NCI-H2196 treated with DMSO at 0.1 percent for 48 hours (cell line): ENCODE measurements around the gene LSM2.
"Not testable (repeated sequence)": the region's sequence is repeated elsewhere in the genome, so short reads cannot be mapped to it uniquely, and the experiment has no call there.

Experiments used
- DNase-seq: peaks from one replicate; lab custom pipeline; 2025; ENCODE audit not compliant: unreplicated experiment; lab: John Stamatoyannopoulos, UW

LSM2 gene

DNA sequence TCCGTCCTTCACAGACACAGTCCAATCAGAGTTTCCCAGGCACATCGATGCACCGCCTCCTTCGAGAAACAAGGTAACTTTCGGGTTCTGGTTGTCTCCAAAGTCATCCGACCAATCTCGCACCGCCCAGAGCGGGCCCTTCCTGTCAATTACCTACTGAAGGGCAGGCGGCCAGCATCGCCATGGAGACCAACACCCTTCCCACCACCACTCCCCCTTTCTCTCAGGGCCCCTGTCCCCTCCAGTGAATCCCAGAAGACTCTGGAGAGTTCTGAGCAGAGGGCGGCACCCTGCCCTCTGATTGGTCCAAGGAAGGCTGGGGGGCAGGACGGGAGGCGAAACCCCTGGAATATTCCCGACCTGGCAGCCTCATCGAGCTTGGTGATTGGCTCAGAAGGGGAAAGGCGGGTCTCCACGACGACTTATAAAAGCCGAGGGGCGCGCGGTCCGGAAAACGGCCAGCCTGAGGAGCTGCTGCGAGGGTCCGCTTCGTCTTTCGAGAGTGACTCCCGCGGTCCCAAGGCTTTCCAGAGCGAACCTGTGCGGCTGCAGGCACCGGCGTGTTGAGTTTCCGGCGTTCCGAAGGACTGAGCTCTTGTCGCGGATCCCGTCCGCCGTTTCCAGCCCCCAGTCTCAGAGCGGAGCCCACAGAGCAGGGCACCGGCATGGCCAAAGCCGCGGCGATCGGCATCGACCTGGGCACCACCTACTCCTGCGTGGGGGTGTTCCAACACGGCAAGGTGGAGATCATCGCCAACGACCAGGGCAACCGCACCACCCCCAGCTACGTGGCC lies 20.7 kb upstream of the LSM2 start, which contains the start of gene HSPA1B:
TSS of gene HSPA1B (plus strand) at position 453 of the 794 bp plus-strand sequence. CDS start at position 666, 213 bp downstream.
- DNase-seq = peak; percentile 99

DNA sequence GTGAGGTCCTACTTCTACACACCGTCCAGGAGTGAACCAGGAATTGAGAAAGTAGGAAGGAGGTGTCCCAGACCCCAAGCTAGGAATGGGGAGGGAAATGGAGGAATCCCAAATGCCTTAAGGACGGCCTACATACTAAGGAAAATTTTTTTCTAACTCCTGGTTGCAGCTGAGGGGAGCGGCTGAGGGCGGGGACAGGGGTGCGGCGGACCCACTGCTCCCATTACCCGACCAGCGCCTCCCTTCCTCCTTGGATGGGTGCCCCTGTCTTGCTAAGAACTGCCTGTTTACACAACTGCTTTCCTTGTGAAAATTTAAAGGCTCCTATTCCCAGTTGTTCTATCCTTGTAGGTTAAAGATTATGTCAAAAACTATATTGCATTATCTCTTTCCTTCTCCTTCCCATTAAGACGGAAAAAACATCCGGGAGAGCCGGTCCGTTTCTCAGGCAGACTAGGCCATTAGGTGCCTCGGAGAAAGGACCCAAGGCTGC lies 20.1 kb upstream of the LSM2 start:
- DNase-seq = no peak

DNA sequence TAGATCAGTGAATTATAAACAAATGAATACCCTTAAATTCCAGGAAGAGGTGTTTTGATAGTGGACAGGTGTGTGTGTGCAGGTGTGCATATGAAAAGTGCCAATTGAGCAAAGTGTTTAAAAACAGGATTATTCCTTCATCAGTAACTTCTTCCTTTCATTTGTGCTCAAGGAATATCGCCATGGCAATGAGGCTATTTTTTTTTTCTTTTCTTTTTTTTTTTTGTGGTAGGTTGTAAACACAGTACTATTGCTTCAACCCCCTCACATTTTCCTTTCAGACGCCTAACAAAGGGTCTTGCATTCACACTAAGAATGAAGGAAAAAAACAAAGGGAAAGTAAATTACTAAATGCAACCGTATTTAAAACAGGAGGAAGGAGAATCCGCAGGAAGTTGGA lies 18.8 kb upstream of the LSM2 start:
- no peak for DNase-seq

DNA sequence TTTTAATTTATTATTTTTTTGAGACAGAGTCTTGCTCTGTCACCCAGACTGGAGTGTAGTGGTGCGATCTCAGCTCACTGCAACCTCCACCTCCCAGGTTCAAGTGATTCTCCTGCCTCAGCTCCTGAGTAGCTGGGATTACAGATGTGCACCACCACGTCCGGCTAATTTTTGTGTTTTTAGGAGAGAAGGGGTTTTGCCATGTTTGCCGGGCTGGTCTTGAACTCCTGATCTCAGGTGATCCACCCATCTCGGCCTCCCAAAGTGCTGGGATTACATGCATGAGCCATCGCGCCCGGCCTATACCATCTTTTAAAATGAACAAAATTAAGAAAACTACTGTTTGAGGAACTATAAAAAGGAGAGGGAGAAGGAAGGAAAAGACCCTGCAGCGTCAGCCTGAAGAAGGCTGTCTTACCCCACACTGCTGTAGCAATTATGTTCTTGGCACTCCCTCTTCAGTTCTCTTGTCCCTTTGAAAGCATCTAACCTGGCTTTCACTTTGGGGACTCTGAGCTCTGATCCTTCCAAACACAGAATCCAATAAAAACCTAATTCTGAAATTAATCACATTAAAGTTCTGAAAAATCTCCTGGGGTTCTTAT lies 16.9 kb upstream of the LSM2 start:
- not testable (repeated sequence) for DNase-seq

DNA sequence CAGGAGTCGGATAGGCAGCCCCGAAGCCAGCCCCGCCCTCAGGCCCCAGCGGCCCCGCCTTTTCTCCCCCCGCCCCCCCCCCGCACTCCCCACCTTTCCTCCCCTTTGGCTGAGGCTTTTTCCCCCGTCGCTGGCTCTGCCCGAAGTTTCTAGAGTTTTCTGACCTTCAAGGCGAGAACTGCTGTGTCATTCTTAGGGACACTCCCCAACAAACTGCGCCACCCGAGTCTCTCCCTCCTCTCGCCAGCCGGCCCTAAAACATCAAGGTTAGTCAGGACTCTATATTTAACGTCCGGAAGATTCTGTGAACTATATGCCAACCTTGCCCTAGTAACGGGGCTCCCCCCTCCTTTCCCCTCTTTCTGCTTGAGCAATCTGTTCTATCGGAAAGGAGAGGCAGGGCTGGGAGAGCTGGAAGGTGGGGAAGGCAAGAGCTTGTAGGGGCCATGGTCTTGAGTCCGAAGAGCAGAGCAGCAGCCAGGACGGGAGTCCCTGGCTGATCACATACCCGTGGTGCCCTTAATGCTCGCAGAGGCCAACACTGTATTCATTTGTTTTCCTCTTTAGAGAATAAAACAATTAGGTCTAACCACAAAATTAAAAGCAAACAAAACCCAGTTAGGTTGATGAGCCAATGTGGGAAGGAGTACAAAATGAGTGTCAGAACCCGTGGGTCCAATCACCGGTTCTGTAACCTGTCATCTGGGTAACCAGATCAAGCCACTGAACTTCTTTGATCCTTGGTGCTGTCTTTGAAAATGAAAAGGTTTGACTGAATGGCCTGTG lies 15.5 kb upstream of the LSM2 start:
- DNase-seq = peak; percentile 47

DNA sequence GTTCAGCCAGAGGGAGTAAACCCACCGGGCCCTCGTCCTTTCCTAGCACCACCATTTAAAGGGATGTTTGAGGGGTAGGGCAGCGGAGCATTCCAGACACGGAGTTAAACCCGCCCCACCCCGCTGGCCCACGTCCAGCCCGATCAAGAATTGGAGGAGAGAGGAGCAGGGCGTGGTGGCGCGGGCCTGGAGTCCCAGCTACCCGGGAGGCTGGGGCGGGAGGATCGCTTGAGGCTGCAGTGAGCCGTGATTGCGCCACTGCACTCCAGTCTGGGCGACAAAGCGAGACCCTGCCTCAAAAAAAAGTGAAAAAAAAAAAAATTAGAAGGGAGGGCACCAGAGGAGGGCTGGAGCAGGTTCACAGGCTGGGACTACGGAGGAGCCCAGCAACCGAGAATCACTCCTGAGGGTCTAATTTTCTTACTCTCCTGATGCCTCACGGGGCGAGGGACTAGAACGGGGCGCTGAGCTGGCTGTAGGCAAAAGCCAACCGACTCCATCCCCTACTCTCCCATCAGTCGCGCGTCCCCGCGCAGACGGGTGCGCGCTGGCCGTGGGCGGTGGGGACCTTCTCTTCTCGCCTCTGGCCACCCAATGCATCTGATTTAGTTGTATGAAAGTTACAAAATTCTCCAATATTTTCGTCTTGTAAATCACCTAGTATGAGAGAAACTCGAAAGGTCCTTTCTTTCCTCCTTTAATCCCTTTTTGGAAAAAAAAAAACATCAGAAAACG lies 14.7 kb upstream of the LSM2 start:
- no peak for DNase-seq

DNA sequence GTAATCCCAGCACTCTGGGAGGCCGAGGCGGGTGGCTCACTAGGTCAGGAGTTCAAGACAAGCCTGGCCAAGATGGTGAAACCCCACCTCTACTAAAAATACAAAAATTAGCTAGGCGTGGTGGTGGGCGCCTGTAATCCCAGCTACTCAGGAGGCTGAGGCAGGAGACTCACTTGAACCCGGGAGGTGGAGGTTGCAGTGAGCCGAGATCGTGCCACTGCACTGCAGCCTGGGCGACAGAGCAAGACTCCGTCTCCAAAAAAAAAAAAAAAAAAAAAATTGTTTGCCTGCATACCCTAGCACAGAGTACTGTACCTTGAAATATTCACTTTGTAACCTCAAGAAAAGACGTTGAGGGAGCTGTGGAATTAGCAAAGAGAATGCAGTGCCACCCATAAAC lies 13.6 kb upstream of the LSM2 start:
- DNase-seq = not testable (repeated sequence)

DNA sequence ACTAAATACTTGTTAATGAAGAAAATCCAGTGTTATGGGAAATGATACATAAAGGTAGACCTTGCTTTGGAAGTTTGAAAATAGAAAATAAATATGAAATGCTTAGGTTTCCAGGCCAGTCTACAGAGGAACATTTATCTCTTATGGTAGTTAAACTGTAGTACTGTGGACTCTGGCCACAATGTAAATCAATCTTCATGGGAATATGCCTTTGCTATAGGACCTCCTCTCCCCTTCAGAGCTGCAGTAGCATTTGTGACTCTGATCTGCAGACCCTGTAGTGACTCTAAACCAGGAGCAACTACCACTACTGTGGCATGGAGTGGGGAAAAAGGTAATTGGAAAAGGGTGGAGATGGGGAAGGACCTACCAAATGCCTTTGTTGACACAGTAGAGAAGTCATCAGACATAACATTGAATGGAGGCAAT lies 13.1 kb upstream of the LSM2 start:
- DNase-seq = no peak

DNA sequence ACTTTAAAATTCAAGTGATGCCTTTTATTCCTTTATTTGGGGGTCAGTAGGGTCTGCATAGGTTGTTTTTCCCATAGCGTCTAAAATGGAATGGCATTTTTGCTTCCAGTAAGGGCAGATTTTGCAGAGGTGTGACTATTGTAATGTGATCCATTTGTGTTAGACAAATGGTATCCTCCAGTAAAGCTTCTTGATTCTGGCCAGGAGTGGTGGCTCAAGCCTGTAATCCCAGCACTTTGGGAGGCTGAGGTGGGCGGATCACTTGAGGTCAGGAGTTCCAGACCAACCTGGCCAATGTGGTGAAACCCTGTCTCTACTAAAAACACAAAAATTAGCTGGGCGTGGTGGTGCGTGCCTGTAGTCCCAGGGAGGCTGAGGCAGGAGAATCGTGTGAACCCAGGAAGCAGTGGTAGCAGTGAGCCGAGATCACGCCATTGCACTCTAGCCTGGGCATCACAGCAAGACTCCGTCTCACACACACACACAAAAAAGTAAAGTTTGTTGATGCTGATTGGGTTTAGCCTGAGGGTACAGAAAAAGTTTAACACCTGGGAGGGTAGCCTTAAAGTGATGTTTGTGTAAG lies 11.3 kb upstream of the LSM2 start:
- DNase-seq = not testable (repeated sequence)

DNA sequence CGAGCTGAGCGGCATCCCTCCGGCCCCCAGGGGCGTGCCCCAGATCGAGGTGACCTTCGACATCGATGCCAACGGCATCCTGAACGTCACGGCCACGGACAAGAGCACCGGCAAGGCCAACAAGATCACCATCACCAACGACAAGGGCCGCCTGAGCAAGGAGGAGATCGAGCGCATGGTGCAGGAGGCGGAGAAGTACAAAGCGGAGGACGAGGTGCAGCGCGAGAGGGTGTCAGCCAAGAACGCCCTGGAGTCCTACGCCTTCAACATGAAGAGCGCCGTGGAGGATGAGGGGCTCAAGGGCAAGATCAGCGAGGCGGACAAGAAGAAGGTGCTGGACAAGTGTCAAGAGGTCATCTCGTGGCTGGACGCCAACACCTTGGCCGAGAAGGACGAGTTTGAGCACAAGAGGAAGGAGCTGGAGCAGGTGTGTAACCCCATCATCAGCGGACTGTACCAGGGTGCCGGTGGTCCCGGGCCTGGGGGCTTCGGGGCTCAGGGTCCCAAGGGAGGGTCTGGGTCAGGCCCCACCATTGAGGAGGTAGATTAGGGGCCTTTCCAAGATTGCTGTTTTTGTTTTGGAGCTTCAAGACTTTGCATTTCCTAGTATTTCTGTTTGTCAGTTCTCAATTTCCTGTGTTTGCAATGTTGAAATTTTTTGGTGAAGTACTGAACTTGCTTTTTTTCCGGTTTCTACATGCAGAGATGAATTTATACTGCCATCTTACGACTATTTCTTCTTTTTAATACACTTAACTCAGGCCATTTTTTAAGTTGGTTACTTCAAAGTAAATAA lies 10.6 kb upstream of the LSM2 start:
- DNase-seq = not testable (repeated sequence)

DNA sequence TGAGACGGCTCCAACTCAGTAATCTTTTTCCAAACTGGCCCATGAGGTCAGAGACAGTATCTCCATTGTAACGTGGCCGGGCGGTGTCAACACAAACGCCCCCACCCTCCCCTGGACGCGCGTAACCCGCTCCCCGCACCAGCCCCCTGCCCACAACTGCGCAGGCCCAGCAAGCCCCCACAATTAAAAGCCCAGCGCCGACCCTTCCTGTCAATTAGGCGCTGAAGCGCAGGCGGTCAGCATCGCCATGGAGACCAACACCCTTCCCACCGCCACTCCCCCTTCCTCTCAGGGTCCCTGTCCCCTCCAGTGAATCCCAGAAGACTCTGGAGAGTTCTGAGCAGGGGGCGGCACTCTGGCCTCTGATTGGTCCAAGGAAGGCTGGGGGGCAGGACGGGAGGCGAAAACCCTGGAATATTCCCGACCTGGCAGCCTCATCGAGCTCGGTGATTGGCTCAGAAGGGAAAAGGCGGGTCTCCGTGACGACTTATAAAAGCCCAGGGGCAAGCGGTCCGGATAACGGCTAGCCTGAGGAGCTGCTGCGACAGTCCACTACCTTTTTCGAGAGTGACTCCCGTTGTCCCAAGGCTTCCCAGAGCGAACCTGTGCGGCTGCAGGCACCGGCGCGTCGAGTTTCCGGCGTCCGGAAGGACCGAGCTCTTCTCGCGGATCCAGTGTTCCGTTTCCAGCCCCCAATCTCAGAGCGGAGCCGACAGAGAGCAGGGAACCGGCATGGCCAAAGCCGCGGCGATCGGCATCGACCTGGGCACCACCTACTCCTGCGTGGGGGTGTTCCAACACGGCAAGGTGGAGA lies 8.5 kb upstream of the LSM2 start, which contains the start of the genes HSPA1A and HSPA1L:
TSS of gene HSPA1A (plus strand) at position 519 of the 814 bp plus-strand sequence. CDS start at position 733, 214 bp downstream.
TSS of gene HSPA1L (minus strand) at position 259 of the 814 bp plus-strand sequence. CDS start 3,311 bp downstream, outside the sequence.
- DNase-seq = peak; percentile 94

DNA sequence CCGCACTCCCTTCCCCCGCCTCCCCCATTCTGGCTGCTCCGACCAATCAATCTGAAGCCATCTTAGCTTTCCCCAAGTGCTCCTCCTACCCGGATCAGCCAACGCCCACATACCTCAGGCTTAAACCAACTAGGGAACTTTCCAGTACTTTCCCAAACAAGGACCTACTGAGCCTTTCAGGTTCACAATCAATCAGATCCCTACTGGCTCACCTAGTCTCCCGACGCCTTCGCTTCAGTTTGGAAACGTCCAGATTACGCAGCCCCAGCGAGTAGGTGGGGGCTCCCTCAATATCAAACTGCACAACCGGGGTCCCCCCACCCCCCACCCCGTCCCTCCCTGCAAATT lies 7.9 kb upstream of the LSM2 start:
- peak; percentile 97 for DNase-seq

DNA sequence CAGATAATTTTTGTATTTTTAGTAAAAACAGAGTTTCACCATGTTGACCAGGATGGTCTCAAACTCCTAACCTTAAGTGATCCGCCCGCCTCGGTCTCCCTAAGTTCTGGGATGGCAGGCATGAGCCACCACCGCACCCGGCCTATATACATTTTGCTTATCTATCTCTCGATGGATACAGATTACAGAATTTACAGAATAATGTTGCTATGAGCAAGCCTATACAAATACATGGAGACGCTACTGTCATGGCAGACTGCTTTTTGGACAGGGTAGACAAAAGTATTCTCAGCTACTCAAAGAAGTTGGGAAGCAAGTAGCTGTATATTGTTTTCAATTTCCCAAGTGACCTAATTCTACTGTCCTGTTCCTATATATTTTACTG lies 6.7 kb upstream of the LSM2 start:
- no peak for DNase-seq

DNA sequence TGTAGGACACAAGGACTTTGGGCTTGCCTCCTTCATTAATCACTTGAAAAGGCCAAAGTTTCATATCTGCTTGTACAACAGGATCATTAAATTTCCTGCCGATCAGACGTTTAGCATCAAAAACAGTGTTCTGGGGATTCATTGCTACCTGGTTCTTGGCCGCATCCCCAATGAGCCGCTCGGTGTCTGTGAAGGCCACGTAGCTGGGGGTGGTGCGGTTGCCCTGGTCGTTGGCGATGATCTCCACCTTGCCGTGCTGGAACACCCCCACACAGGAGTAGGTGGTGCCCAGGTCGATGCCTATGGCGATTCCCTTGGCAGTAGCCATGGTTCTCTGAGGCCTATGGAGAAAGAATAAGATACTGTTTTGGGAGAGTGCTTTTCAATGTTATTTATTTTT lies 4.9 kb upstream of the LSM2 start:
- DNase-seq = no peak

DNA sequence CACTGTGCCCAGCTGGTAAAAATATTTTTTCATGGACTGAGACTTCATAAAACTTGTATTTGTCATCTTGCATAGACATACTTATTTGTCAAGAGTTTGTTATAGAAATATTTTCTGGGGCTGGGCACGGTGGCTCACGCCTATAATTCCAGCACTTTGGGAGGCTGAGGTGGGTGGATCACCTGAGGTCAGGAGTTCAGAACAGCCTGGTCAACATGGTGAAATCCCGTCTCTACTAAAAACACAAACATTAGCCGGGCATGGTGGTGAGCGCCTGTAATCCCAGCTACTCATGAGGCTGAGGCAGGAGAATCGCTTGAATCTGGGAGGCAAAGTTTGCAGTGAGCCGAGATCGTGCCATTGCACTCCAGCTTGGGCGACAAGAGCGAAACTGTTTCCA lies 1.8 kb upstream of the LSM2 start:
- DNase-seq = not testable (repeated sequence)

DNA sequence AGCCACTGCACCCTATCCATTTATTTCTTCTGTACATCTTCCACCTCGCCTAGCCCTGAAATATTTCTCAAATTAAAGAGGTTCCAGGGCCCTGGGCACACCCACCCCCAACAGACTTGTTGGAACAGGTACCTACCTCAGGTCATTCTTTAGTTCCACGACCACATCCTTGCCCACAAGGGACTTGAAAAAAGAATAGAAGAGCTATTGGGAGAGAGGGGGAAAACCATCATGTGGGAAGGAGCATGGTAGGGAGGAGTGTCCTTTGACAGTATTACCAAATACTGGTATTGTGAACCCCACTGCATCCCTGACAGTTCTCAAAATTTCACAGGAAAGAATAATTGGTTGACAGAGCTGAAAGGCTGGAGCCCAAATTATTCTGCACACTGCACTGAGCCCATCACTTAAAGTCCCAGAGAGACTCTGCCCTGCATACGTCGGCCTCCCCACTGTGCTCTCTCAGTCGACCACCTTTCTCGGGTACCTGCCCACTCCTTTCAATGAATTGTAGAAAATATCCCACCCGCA lies 762 bp downstream of the LSM2 start:
- DNase-seq = no peak

DNA sequence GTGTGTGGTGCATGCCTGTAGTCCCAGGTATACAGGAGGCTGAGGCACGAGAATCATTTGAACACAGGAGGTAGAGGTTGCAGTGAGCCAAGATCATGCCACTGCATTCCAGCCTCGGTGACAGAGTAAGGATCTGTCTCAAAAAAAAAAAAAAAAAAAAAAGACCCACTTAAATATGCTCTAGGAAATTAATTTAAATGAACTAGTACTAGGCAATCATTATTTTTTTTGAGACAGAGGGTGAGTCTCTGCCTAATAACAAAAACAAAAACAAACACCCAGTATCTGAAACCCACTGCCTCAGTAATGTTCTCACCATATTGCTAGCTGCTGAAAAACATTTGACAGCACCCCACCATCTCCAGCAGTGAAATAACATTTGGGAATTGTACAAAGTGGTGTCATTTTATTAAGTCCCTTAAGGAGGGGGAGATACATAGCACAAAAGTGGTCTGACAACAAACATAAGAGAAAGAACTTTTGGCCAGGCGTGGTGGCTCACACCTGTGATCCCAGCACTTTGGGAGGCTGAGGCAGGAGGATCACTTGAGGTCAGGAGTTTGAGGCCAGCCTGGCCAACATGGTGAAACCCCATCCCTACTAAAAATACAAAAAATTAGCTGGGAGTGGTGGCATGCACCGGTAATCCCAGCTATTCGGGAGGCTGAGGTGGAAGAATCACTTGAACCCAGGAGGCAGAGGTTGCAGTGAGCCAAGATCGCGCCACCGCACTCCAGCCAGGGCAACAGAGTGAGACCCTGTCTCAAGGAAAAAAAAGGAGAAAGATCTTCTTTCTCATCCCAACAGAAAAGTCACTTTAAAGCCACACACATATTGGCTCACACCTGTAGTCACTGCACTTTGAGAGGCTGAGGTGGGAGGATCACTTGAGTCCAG lies 5.5 kb downstream of the LSM2 start:
- not testable (repeated sequence) for DNase-seq
